ENCODE data around the gene WNK3. TPM values are rescaled to one million over a fixed set of nuclear protein-coding genes. Genes with fewer than 3 reads are reported as not detected.

WNK3 gene
- total RNA-seq, 1 donor from 2014 or later = 3.3 TPM

- H3K27me3 ChIP-seq = no peaks in the 10 kb centered on the region
- no peaks in the 10 kb centered on the region for H3K9me3 ChIP-seq
- no peaks in the 10 kb centered on the region for H3K36me3 ChIP-seq
- no peak overlapping the region for H3K4me3 ChIP-seq
- DNase-seq (ENCODE audit: low spot score in 2 of 2) = no peak
- intact Hi-C loops (cut with DNase I) = no loop called here
- TF ChIP-seq, protein P1, sequence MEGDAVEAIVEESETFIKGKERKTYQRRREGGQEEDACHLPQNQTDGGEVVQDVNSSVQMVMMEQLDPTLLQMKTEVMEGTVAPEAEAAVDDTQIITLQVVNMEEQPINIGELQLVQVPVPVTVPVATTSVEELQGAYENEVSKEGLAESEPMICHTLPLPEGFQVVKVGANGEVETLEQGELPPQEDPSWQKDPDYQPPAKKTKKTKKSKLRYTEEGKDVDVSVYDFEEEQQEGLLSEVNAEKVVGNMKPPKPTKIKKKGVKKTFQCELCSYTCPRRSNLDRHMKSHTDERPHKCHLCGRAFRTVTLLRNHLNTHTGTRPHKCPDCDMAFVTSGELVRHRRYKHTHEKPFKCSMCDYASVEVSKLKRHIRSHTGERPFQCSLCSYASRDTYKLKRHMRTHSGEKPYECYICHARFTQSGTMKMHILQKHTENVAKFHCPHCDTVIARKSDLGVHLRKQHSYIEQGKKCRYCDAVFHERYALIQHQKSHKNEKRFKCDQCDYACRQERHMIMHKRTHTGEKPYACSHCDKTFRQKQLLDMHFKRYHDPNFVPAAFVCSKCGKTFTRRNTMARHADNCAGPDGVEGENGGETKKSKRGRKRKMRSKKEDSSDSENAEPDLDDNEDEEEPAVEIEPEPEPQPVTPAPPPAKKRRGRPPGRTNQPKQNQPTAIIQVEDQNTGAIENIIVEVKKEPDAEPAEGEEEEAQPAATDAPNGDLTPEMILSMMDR (IDR thresholded peaks at IDR 0.05) = no peak
- H3K4me1 ChIP-seq = no peaks in the 10 kb centered on the region
- no peak overlapping the region for H3K27ac ChIP-seq
Measured at GRCh38 chrX:54281676-54282075, 76.2 kb downstream of the WNK3 start.

GRCh38 chrX:54280466-54280865 lies 77.4 kb downstream of the WNK3 start:
- no peak overlapping the region for H3K27ac ChIP-seq
- no peak for DNase-seq (ENCODE audit: low spot score in 2 of 2)
- TF ChIP-seq, protein P1 (IDR thresholded peaks at IDR 0.05) = no peak
- no peaks in the 10 kb centered on the region for H3K36me3 ChIP-seq
- no peaks in the 10 kb centered on the region for H3K9me3 ChIP-seq
- no peaks in the 10 kb centered on the region for H3K27me3 ChIP-seq
- H3K4me3 ChIP-seq = no peak overlapping the region
- intact Hi-C loops (cut with DNase I) = no loop called here
- H3K4me1 ChIP-seq = no peaks in the 10 kb centered on the region

DNA sequence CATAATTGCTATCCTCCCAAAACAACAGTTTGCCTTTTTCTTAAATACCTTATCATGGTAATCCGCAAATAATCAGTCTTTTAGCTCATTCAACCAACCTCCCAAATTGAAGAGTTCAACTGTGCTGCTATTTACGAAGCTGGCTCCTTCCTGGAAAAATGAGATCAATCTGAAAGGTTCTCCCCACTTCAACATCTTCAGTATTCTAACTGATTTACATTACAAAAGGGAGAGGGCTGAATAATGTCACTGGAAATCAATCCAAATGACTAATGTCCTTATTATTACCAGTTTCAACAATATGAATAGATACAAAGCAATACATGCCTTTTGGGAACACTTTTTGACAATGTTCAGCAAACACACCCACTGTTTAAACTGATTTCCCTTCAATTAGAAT lies 86.2 kb downstream of the WNK3 start:
- Histone ChIP-seq H3K27me3 (no peaks in the 10 kb centered on the region), H3K4me3 (no peak overlapping the region), H3K27ac (no peak overlapping the region), H3K36me3 (no peaks in the 10 kb centered on the region), H3K4me1 (no peaks in the 10 kb centered on the region), H3K9me3 (no peaks in the 10 kb centered on the region)
- intact Hi-C loops (cut with DNase I) = no loop called here
- TF ChIP-seq, protein P1 (IDR thresholded peaks at IDR 0.05) = no peak
- DNase-seq (ENCODE audit: low spot score in 2 of 2) = no peak

DNA sequence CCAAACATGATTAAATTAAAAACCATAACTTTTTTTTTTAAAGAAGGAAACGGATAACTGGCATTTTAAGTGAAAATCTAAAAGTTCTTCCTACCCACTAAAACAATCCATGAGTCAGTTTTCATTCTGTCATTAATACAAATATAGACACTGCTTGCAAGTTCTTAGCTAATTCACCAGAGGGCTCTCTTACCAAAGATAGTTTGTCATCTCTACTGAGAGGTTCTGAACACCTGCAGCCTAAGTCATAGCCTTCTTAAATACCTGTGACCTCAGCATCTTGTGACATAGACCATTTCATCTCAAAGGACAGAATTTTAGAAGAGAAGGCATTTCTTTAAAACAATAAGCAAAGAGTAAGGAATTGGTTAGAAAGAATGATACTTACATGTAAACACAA lies 109.5 kb downstream of the WNK3 start:
- Histone ChIP-seq H3K9me3 (no peaks in the 10 kb centered on the region), H3K4me1 (no peaks in the 10 kb centered on the region), H3K27me3 (no peaks in the 10 kb centered on the region), H3K4me3 (no peak overlapping the region), H3K36me3 (no peaks in the 10 kb centered on the region), H3K27ac (no peak overlapping the region)
- intact Hi-C loops (cut with DNase I) = loop anchor here (5.0 to 10.0 kb wide), 2 partner anchors 66 to 809 kb away; no protein-coding TSS in a partner anchor
- DNase-seq (ENCODE audit: low spot score in 2 of 2) = no peak
- TF ChIP-seq, protein P1 (IDR thresholded peaks at IDR 0.05) = peak in 2 of 3 experiments; percentile 13 to 34

GRCh38 chrX:54246866-54247265 lies 111.0 kb downstream of the WNK3 start:
- H3K27me3 ChIP-seq = no peaks in the 10 kb centered on the region
- TF ChIP-seq, protein P1 (IDR thresholded peaks at IDR 0.05) = no peak
- no peak for DNase-seq (ENCODE audit: low spot score in 2 of 2)
- H3K4me1 ChIP-seq = no peaks in the 10 kb centered on the region
- no peaks in the 10 kb centered on the region for H3K36me3 ChIP-seq
- intact Hi-C loops (cut with DNase I) = loop anchor here (5.0 to 10.0 kb wide), 2 partner anchors 68 to 810 kb away; no protein-coding TSS in a partner anchor
- H3K4me3 ChIP-seq = no peak overlapping the region
- no peaks in the 10 kb centered on the region for H3K9me3 ChIP-seq
- no peak overlapping the region for H3K27ac ChIP-seq

DNA sequence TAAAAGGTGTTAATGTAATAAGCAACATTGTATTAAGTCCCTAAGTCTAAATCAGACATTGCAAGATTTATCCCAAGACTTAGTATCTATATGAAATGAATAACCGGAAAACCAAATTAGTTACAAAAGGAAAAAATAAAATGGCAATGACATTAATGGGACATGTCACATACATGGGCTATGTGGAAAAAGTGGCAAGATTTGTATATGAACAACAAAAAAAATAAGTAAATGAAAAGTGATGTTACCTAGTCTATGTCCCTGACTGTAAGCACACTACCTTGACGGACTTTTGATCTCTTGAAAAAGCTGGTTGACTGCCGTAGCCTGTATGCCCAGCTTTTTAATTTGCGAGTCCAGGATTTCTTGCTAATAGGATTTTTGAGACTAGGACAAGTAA lies 119.3 kb downstream of the WNK3 start:
- TF ChIP-seq, protein P1 (IDR thresholded peaks at IDR 0.05) = no peak
- Histone ChIP-seq H3K27me3 (no peaks in the 10 kb centered on the region), H3K4me1 (no peaks in the 10 kb centered on the region), H3K9me3 (peaks cover 0 to 15% of the 10 kb centered on the region in 2 donors), H3K4me3 (no peak overlapping the region), H3K36me3 (no peaks in the 10 kb centered on the region), H3K27ac (no peak overlapping the region)
- no peak for DNase-seq (ENCODE audit: low spot score in 2 of 2)
- intact Hi-C loops (cut with DNase I) = no loop called here
